AG08395 (cell line): ENCODE results near the gene TMEM69.
"Not testable (repeated sequence)": the region's sequence is repeated elsewhere in the genome, so short reads cannot be mapped to it uniquely, and the experiment has no call there.

Experiments used
- DNase-seq: peaks from one replicate; pipeline ENCODE4 v3.0.0; 2012; ENCODE audit warnings: mixed read lengths, low spot score

The TMEM69 gene

GRCh38 chr1:45739641-45740156 is 51.7 kb downstream of the TMEM69 start:
- DNase-seq, result not testable (repeated sequence)
